Lower leg skin (tissue), 3 donors: Measurements from ENCODE around the gene PRPF6.

Experiments
- CTCF ChIP-seq, 3 donors: fragments of 450-650 bp; IDR thresholded peaks; one replicate each; pipeline ENCODE4 v1.5.1; 2016; ENCODE audit warnings: antibody characterized with exemption in 3 of 3, mild to moderate bottlenecking in 3 of 3, moderate library complexity in 2 of 3
- POLR2A ChIP-seq, 2 donors: fragments of 450-650 bp; IDR thresholded peaks; one replicate each; pipeline ENCODE4 v1.6.1; 2016 to 2017; ENCODE audit warnings: antibody characterized with exemption in 2 of 2, mild to moderate bottlenecking in 1 of 2, moderate library complexity in 1 of 2

GRCh38 chr20:64040231-64041039 lies 59.5 kb downstream of the PRPF6 start:
- TF ChIP-seq POLR2A (IDR thresholded peaks at IDR 0.05) (no peak), CTCF (IDR thresholded peaks at IDR 0.05) (no peak)
